Body of pancreas (tissue), 4 donors: ENCODE results near the gene CETP. TPM values are rescaled to one million over a fixed set of nuclear protein-coding genes. Genes with fewer than 3 reads are reported as not detected.

ENCODE experiments used
- ATAC-seq: fragments of 150-250 bp; one replicate; pipeline ENCODE4 v1.9.1; 2016
- DNase-seq, 4 donors: peaks; one replicate each; pipeline ENCODE4 v3.0.0-alpha.2; 2019
- H3K27ac ChIP-seq, 4 donors: fragments of 200-600 bp; sonication (generic); 1 replicate in 3 of 4; 2 replicates in 1 of 4; pipeline versions ENCODE4 v1.5.1 to v1.6.1; 2016 to 2019; ENCODE audit warnings: mild to moderate bottlenecking in 1 of 4, mixed read lengths in 1 of 4, moderate library complexity in 1 of 4
- H3K27me3 ChIP-seq, 2 donors: fragments of 200-600 bp; sonication (generic); one replicate each; pipeline ENCODE4 v1.6.0; 2016; ENCODE audit warnings: mild to moderate bottlenecking in 1 of 2
- H3K36me3 ChIP-seq, 2 donors: fragments of 200-600 bp; sonication (generic); replicated peaks in 1 of 2; 2 replicates each; pipeline ENCODE4 v1.5.1; 2016; ENCODE audit warnings: low read depth in 2 of 2; ENCODE audit not compliant: insufficient read depth in 1 of 2
- H3K4me1 ChIP-seq: fragments of 200-600 bp; sonication (generic); one replicate; pipeline ENCODE4 v1.6.0; 2016
- H3K4me3 ChIP-seq, 2 donors: fragments of 200-600 bp; sonication (generic); 1 replicate in 1 of 2; 2 replicates in 1 of 2; pipeline ENCODE4 v1.5.1; 2016 to 2019
- H3K9me3 ChIP-seq, 3 donors: fragments of 200-600 bp; sonication (generic); 1 replicate in 2 of 3; 2 replicates in 1 of 3; pipeline ENCODE4 v1.5.1; 2016
- CTCF ChIP-seq, 7 experiments: fragments of 450-650 bp in 4 of 7; fragments of 200-600 bp in 3 of 7; sonication (generic) in 3 of 7; IDR thresholded peaks; one replicate each; pipeline ENCODE4 v1.5.1; 2016 to 2019; ENCODE audit warnings: antibody characterized with exemption in 7 of 7
- POLR2A ChIP-seq, 3 donors: fragments of 450-650 bp; IDR thresholded peaks; one replicate each; pipeline ENCODE4 v1.6.1; 2016; ENCODE audit warnings: antibody characterized with exemption in 3 of 3, mild to moderate bottlenecking in 2 of 3
- WGBS, 2 donors: methylation state at CpG; one replicate each; pipeline ENCODE4 v1.1.5; 2017; 5-methylcytosine and 5-hydroxymethylcytosine counted together
- intact Hi-C: fragments of 100-400 bp; cut with DNase I; formaldehyde crosslinking; loops from one replicate; pipeline ENCODE4 v1.15.1; 2023
- total RNA-seq, 2 donors: library from RNA; depleted of rRNA; stranded (reverse); fragments of >200 nt; gene quantifications; one replicate each; pipeline ENCODE4 v1.1.0, GENCODE V29; 2016

Gene CETP
- total RNA-seq, 2 donors from 2014 or later: 0.66 TPM; not detected in 1

- Histone ChIP-seq H3K27ac (no peak overlapping the region), H3K9me3 (no peaks in the 10 kb centered on the region), H3K4me1 (no peaks in the 10 kb centered on the region), H3K4me3 (no peak overlapping the region), H3K36me3 (no peaks in the 10 kb centered on the region), H3K27me3 (no peaks in the 10 kb centered on the region)
- ATAC-seq (no peak), DNase-seq (no peak)
- intact Hi-C loops: no loop called here
- TF ChIP-seq CTCF (IDR thresholded peaks at IDR 0.05) (no peak), POLR2A (IDR thresholded peaks at IDR 0.05) (no peak)
- WGBS, 2 donors: 78 to 87% methylated on average over 10 to 17 of the region's 21 CpGs
Measured at GRCh38 chr16:57025941-57026777, 64.4 kb downstream of the CETP start.

GRCh38 chr16:57026778-57027062, 65.0 kb downstream of the CETP start:
- Histone ChIP-seq H3K36me3 (no peaks in the 10 kb centered on the region), H3K4me3 (no peak overlapping the region), H3K4me1 (no peaks in the 10 kb centered on the region), H3K9me3 (no peaks in the 10 kb centered on the region), H3K27ac (no peak overlapping the region), H3K27me3 (no peaks in the 10 kb centered on the region)
- intact Hi-C loops: no loop called here
- WGBS, 2 donors: 78 to 100% methylated on average over 1 to 3 of the region's 3 CpGs
- ATAC-seq (no peak), DNase-seq (no peak)
- TF ChIP-seq CTCF (IDR thresholded peaks at IDR 0.05) (no peak), POLR2A (IDR thresholded peaks at IDR 0.05) (no peak)

GRCh38 chr16:57027067-57027466, 65.3 kb downstream of the CETP start:
- H3K4me3 ChIP-seq: no peak overlapping the region
- H3K27me3 ChIP-seq: no peaks in the 10 kb centered on the region
- no peaks in the 10 kb centered on the region for H3K36me3 ChIP-seq
- no peak overlapping the region for H3K27ac ChIP-seq
- H3K4me1 ChIP-seq: no peaks in the 10 kb centered on the region
- no peak for ATAC-seq
- WGBS, 2 donors: 67 to 93% methylated on average over 2 of the region's 2 CpGs
- no peak for DNase-seq
- intact Hi-C loops: no loop called here
- H3K9me3 ChIP-seq: no peaks in the 10 kb centered on the region
- no peak for TF ChIP-seq POLR2A (IDR thresholded peaks at IDR 0.05)
- TF ChIP-seq CTCF (IDR thresholded peaks at IDR 0.05): no peak

GRCh38 chr16:57028086-57028485, 66.3 kb downstream of the CETP start:
- H3K4me1 ChIP-seq: no peaks in the 10 kb centered on the region
- no peak for TF ChIP-seq CTCF (IDR thresholded peaks at IDR 0.05)
- H3K36me3 ChIP-seq: no peaks in the 10 kb centered on the region
- no peaks in the 10 kb centered on the region for H3K27me3 ChIP-seq
- H3K4me3 ChIP-seq: no peak overlapping the region
- 73 to 77% methylated on average over 4 of the region's 4 CpGs for WGBS, 2 donors
- ATAC-seq (no peak), DNase-seq (no peak)
- intact Hi-C loops: no loop called here
- H3K9me3 ChIP-seq: no peaks in the 10 kb centered on the region
- no peak overlapping the region for H3K27ac ChIP-seq
